Measurements from ENCODE around the gene NTN1. TPM values are rescaled to one million over a fixed set of nuclear protein-coding genes. Genes with fewer than 3 reads are reported as not detected.

NTN1 gene
- total and polyA plus RNA-seq, 9 donors, result 0.28 to 12.5 (median 1.8) TPM

- Histone ChIP-seq H3K4me1 (ENCODE audit: insufficient read depth) (no peaks in the 10 kb centered on the region), H3K36me3 (no peaks in the 10 kb centered on the region), H3K27me3 (no peaks in the 10 kb centered on the region), H3K27ac (no peak overlapping the region), H3K4me3 (no peak overlapping the region), H3K9me3 (no peaks in the 10 kb centered on the region)
- no peak for DNase-seq
- WGBS, 3 donors, result 83 to 91% (median 87%) methylated on average over 12 of the region's 12 CpGs
- no peak for TF ChIP-seq EP300 (IDR thresholded peaks at IDR 0.05)
- no peak for TF ChIP-seq POLR2A (IDR thresholded peaks at IDR 0.05)
- intact Hi-C loops (cut with DNase I), result no loop called here
These were observed 230.0 kb downstream of the NTN1 start for GRCh38 chr17:9251273-9251672.

- 91 to 97% (median 95%) methylated on average over 3 of the region's 3 CpGs for WGBS, 3 donors
These were observed 232.0 kb downstream of the NTN1 start for GRCh38 chr17:9253308-9253707.

DNA sequence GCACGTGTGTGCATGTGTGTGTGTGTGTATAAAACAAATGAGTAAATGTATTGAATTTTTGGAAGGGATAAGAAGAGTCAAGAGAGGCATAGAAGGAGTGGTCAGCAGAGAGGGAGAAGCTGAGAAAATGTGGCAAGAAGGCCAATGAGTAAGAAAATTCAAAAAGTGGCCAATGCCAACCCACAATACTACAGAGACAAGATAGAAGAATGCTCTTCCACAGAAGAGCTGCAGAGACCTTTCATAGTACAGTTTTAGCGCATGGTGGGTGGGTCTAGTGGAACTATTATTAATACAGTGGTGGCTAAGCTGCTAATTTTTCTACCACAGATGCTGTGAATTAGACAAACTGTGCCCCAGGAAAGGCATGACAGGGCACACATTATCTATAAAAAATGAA is 233.5 kb downstream of the NTN1 start:
- WGBS, 3 donors, result 71 to 98% (median 93%) methylated on average over 2 of the region's 2 CpGs
- H3K27me3 ChIP-seq, result no peaks in the 10 kb centered on the region
- no peak for DNase-seq
- no peak for TF ChIP-seq POLR2A (IDR thresholded peaks at IDR 0.05)
- TF ChIP-seq, protein P1, sequence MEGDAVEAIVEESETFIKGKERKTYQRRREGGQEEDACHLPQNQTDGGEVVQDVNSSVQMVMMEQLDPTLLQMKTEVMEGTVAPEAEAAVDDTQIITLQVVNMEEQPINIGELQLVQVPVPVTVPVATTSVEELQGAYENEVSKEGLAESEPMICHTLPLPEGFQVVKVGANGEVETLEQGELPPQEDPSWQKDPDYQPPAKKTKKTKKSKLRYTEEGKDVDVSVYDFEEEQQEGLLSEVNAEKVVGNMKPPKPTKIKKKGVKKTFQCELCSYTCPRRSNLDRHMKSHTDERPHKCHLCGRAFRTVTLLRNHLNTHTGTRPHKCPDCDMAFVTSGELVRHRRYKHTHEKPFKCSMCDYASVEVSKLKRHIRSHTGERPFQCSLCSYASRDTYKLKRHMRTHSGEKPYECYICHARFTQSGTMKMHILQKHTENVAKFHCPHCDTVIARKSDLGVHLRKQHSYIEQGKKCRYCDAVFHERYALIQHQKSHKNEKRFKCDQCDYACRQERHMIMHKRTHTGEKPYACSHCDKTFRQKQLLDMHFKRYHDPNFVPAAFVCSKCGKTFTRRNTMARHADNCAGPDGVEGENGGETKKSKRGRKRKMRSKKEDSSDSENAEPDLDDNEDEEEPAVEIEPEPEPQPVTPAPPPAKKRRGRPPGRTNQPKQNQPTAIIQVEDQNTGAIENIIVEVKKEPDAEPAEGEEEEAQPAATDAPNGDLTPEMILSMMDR (IDR thresholded peaks at IDR 0.05), result no peak
- TF ChIP-seq EP300 (IDR thresholded peaks at IDR 0.05), result no peak
- intact Hi-C loops (cut with DNase I), result no loop called here
- H3K9me3 ChIP-seq, result no peaks in the 10 kb centered on the region
- no peak overlapping the region for H3K4me3 ChIP-seq
- H3K36me3 ChIP-seq, result no peaks in the 10 kb centered on the region
- H3K4me1 ChIP-seq (ENCODE audit: insufficient read depth), result no peaks in the 10 kb centered on the region
- H3K27ac ChIP-seq, result no peak overlapping the region

More at GRCh38 chr17:9253308-9253707, 232.0 kb downstream of the NTN1 start:
- no peak for TF ChIP-seq EP300 (IDR thresholded peaks at IDR 0.05)
- TF ChIP-seq, protein P1 (IDR thresholded peaks at IDR 0.05), result no peak
- TF ChIP-seq POLR2A (IDR thresholded peaks at IDR 0.05), result no peak
- Histone ChIP-seq H3K9me3 (no peaks in the 10 kb centered on the region), H3K27ac (no peak overlapping the region), H3K4me1 (ENCODE audit: insufficient read depth) (no peaks in the 10 kb centered on the region), H3K36me3 (no peaks in the 10 kb centered on the region), H3K4me3 (no peak overlapping the region), H3K27me3 (no peaks in the 10 kb centered on the region)
- intact Hi-C loops (cut with DNase I), result no loop called here
- DNase-seq, result no peak

DNA sequence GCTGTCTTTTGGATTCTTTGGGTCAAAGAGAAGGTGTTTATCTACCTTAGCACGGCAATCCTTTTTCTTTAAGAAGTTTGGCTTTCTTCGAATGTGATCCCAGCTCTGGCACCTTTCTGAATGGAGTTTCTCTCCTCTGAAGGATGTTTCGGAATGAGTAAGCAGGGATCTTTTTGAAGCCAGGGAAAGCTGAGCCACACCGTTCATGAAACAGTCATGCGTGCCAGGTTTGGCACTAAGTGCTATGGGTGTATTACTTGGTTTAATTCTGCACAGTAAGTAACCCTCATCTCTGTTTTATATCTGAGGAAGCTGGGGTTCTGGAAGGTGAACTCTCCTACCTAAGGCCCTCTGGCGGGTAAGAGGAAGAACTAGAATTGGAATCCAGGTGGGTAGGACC is 234.5 kb downstream of the NTN1 start:
- H3K9me3 ChIP-seq, result no peaks in the 10 kb centered on the region
- H3K27ac ChIP-seq, result no peak overlapping the region
- no peak for TF ChIP-seq POLR2A (IDR thresholded peaks at IDR 0.05)
- TF ChIP-seq, protein P1 (IDR thresholded peaks at IDR 0.05), result no peak
- no peak for TF ChIP-seq EP300 (IDR thresholded peaks at IDR 0.05)
- 80 to 83% (median 80%) methylated on average over 6 of the region's 6 CpGs for WGBS, 3 donors
- no peaks in the 10 kb centered on the region for H3K27me3 ChIP-seq
- intact Hi-C loops (cut with DNase I), result no loop called here
- DNase-seq, result no peak
- no peak overlapping the region for H3K4me3 ChIP-seq
- no peaks in the 10 kb centered on the region for H3K4me1 ChIP-seq (ENCODE audit: insufficient read depth)
- no peaks in the 10 kb centered on the region for H3K36me3 ChIP-seq

GRCh38 chr17:9256361-9256750 is 235.0 kb downstream of the NTN1 start:
- Histone ChIP-seq H3K4me1 (ENCODE audit: insufficient read depth) (no peaks in the 10 kb centered on the region), H3K36me3 (no peaks in the 10 kb centered on the region), H3K27ac (no peak overlapping the region), H3K27me3 (no peaks in the 10 kb centered on the region), H3K9me3 (no peaks in the 10 kb centered on the region), H3K4me3 (no peak overlapping the region)
- DNase-seq, result no peak
- TF ChIP-seq EP300 (IDR thresholded peaks at IDR 0.05), result no peak
- TF ChIP-seq, protein P1 (IDR thresholded peaks at IDR 0.05), result no peak
- TF ChIP-seq POLR2A (IDR thresholded peaks at IDR 0.05), result no peak
- intact Hi-C loops (cut with DNase I), result no loop called here
- WGBS, 3 donors, result 80 to 84% (median 84%) methylated on average over 6 of the region's 6 CpGs

All from ovary (tissue), 9 donors.